GM12878 (cell line): ENCODE measurements around the gene RNU2-1. TPM values are rescaled to one million over a fixed set of nuclear protein-coding genes. Genes with fewer than 3 reads are reported as not detected.

Experiments used
- ATAC-seq: fragments of 200-7000 bp; cut with Tn5 transposase; 3 replicates; pipeline ENCODE4 v1.9.1; 2020; ENCODE audit warnings: mild to moderate bottlenecking, moderate library complexity
- BruUV-seq: library from RNA; stranded (reverse); fragments of 400-500 nt; replicated peaks from 2 replicates; lab custom pipeline; 2021; lab: Mats Ljungman, UMichigan
- CTCF ChIA-PET: fragments of 300-600 bp; sonication (Branson Sonifier 250); formaldehyde crosslinking; extraction: SDS; loops from one replicate; lab custom pipeline; 2021; ENCODE audit warnings: inconsistent platforms; lab: Yijun Ruan, JAX
- POLR2A ChIA-PET: fragments of 350-600 bp; formaldehyde crosslinking; extraction: SDS; loops from one replicate; lab custom pipeline; 2021; ENCODE audit warnings: inconsistent platforms; lab: Charles Lee
- RAD21 ChIA-PET: fragments of 300-600 bp; sonication (Branson Sonifier 250); formaldehyde crosslinking; loops from one replicate; lab custom pipeline; 2023; ENCODE audit warnings: antibody characterized with exemption; ENCODE audit not compliant: unreplicated experiment; lab: Charles Lee
- SMC1A ChIA-PET: fragments of 300-600 bp; sonication (Branson Sonifier 250); formaldehyde crosslinking; loops from one replicate; lab custom pipeline; 2023; ENCODE audit not compliant: unreplicated experiment, uncharacterized antibody; lab: Charles Lee
- DNase-seq: peaks from one replicate; pipeline ENCODE4 v3.0.0-alpha.2; 2011; ENCODE audit warnings: low read depth, low spot score
- FAIRE-seq: peaks from 3 replicates; lab custom pipeline; 2011; peaks lifted over from hg19 to GRCh38; lab: Jason Lieb, UNC
- H2AFZ ChIP-seq: 2 replicates; pipeline ENCODE4 v1.6.0; 2011; ENCODE audit warnings: low read depth, low read length, control low read depth; ENCODE audit not compliant: control insufficient read depth
- H3K27ac ChIP-seq: 2 replicates; pipeline ENCODE4 v1.5.1; 2011; ENCODE audit warnings: control low read depth; ENCODE audit not compliant: control insufficient read depth, insufficient read depth
- H3K27me3 ChIP-seq, 2 experiments: replicated peaks in 1 of 2; 2 replicates each; pipeline versions ENCODE4 v1.6.0 to v1.6.1; 2011; ENCODE audit warnings: low read length in 1 of 2; ENCODE audit not compliant: control insufficient read depth in 2 of 2, insufficient read depth in 2 of 2
- H3K36me3 ChIP-seq, 2 experiments: 2 replicates each; pipeline ENCODE4 v1.5.1; 2011; ENCODE audit warnings: low read length in 1 of 2; ENCODE audit not compliant: control insufficient read depth in 2 of 2, insufficient read depth in 2 of 2
- H3K4me1 ChIP-seq: 2 replicates; pipeline ENCODE4 v1.6.1; 2011; ENCODE audit warnings: mild to moderate bottlenecking, low read length, moderate library complexity, mixed read lengths; ENCODE audit not compliant: control insufficient read depth, insufficient read depth
- H3K4me2 ChIP-seq: 2 replicates; pipeline ENCODE4 v1.6.0; 2011; ENCODE audit warnings: control low read depth; ENCODE audit not compliant: control insufficient read depth, insufficient read depth
- H3K4me3 ChIP-seq: fragments of 200-600 bp; sonication (generic); 2 replicates; pipeline ENCODE4 v1.5.1; 2016
- H3K79me2 ChIP-seq: 2 replicates; pipeline ENCODE4 v1.6.0; 2011; ENCODE audit warnings: low read length; ENCODE audit not compliant: control insufficient read depth, insufficient read depth
- H3K9ac ChIP-seq: 2 replicates; pipeline ENCODE4 v1.8.0; 2011; ENCODE audit warnings: low read length, control low read depth, mixed read lengths; ENCODE audit not compliant: control insufficient read depth, insufficient read depth
- H3K9me3 ChIP-seq: replicated peaks from 3 replicates; pipeline ENCODE4 v1.5.1; 2011; ENCODE audit warnings: mild to moderate bottlenecking, low read length; ENCODE audit not compliant: control insufficient read depth, insufficient read depth
- H4K20me1 ChIP-seq: 2 replicates; pipeline ENCODE4 v1.6.0; 2011; ENCODE audit not compliant: control insufficient read depth, insufficient read depth
- IRF4 ChIP-seq: IDR thresholded peaks from 2 replicates; pipeline ENCODE4 v1.6.1; 2011; ENCODE audit warnings: low read depth, low read length
- MXI1 ChIP-seq: fragments of 150-350 bp; IDR thresholded peaks from 2 replicates; pipeline ENCODE4 v1.6.1; 2011; ENCODE audit warnings: low read depth, mild to moderate bottlenecking, inconsistent platforms, low read length, improper control_type of control experiment
- SRF ChIP-seq, 2 experiments: IDR thresholded peaks; 2 replicates each; pipeline ENCODE4 v1.6.1; 2011; ENCODE audit warnings: low read depth in 2 of 2, low read length in 2 of 2, mild to moderate bottlenecking in 1 of 2, moderate library complexity in 1 of 2
- STAT1 ChIP-seq: fragments of 450-650 bp; conservative IDR thresholded peaks from 2 replicates; pipeline ENCODE4 v1.6.1; 2014; ENCODE audit warnings: antibody characterized with exemption, mild to moderate bottlenecking
- TCF12 ChIP-seq: IDR thresholded peaks from 2 replicates; pipeline ENCODE4 v1.6.1; 2011; ENCODE audit warnings: low read depth, mild to moderate bottlenecking, low read length
- USF2 ChIP-seq: IDR thresholded peaks from 2 replicates; pipeline ENCODE4 v1.6.1; 2011; ENCODE audit warnings: low read depth, low read length, improper control_type of control experiment, borderline replicate concordance
- WGBS: methylation state at CpG from one replicate; pipeline ENCODE4 v1.1.6; 2016; ENCODE audit warnings: low lambda C conversion rate; ENCODE audit not compliant: insufficient replicate concordance, insufficient coverage; ENCODE audit errors: missing lambda C conversion rate; 5-methylcytosine and 5-hydroxymethylcytosine counted together
- in situ Hi-C: fragments of 300-500 bp; cut with MboI; formaldehyde crosslinking; loops from 9 replicates; pipeline ENCODE4 v1.14.3; 2018; ENCODE audit warnings: mixed read lengths
- intact Hi-C: fragments of 100-400 bp; cut with micrococcal nuclease; formaldehyde crosslinking; loops from one replicate; pipeline ENCODE4 v1.14.2; 2022; ENCODE audit not compliant: unreplicated experiment
- polyA plus RNA-seq, 11 experiments: library from polyadenylated mRNA; depleted of rRNA in 4 of 11; unstranded in 6 of 11; stranded (reverse) in 5 of 11; fragments of >200 nt; fragmentation: Nextera tagmentation in 4 of 11; fragmentation: Illumina TruSeq in 1 of 11; extraction: Ambion mirVana in 4 of 11; extraction: Trizol in 1 of 11; gene quantifications; 1 replicate in 1 of 11; 2 replicates in 10 of 11; pipeline versions ENCODE4 v1.2.1 to v1.2.3, GENCODE V29; 2011 to 2016; ENCODE audit warnings: inconsistent platforms in 2 of 11, missing spikeins in 2 of 11, low read depth in 1 of 11
- total RNA-seq, 4 experiments: library from RNA; depleted of rRNA in 3 of 4; stranded (reverse); fragments of >200 nt in 3 of 4; fragmentation: Illumina TruSeq in 1 of 4; extraction: Trizol in 1 of 4; gene quantifications; 2 replicates each; pipeline versions ENCODE4 v1.2.1 to v1.2.3, GENCODE V29; 2013 to 2021

RNU2-1 gene
- total and polyA plus RNA-seq, 10 of the 15 experiments (the other 5 are each of a cell fraction or from before 2014, with no cell fraction given) = 17.5 to 9,631 (median 17.7) TPM; not detected in 7

GRCh38 chr17:43219001-43219400 is 14.8 kb downstream of the RNU2-1 start (continued):
- TF ChIP-seq USF2 = no peak
- TF ChIP-seq IRF4 = no peak
- no peak for TF ChIP-seq SRF (IDR thresholded peaks at IDR 0.05; ENCODE audit: low read depth in 2 of 2, low read length in 2 of 2)

- ATAC-seq (no peak), DNase-seq (no peak), FAIRE-seq (no peak)
- in situ Hi-C loops (loop anchor here (10.0 to 25.0 kb wide), 9 partner anchors 97 to 1645 kb away; partner anchors contain the start of genes DNAJC7, EIF1, HDAC5 and MEOX1), intact Hi-C loops (no loop called here)
- Histone ChIP-seq H3K79me2 (peaks cover 10% of the 10 kb centered on the region), H3K4me1 (peaks cover 5% of the 10 kb centered on the region; the same call in 1 of the 2 replicates), H3K4me3 (no peak overlapping the region), H3K36me3 (peaks cover 2 to 14% of the 10 kb centered on the region in 2 experiments; a peak in 3 of 4 replicates), H3K4me2 (no peak overlapping the region), H3K27me3 (no peaks in the 10 kb centered on the region), H4K20me1 (no peaks in the 10 kb centered on the region), H3K9me3 (no peaks in the 10 kb centered on the region), H2AFZ (no peak overlapping the region), H3K9ac (no peak overlapping the region), H3K27ac (no peak overlapping the region)
- ChIA-PET RAD21 (no interaction called here), CTCF (interaction anchor here (0.7 kb wide), 1 partner anchor 21 kb away, joined by 3 read pairs; no protein-coding TSS in a partner anchor), POLR2A (interaction anchor here (0.5 to 0.6 kb wide), 3 partner anchors 8 to 1453 kb away, joined by 3 to 5 read pairs (median 4); no protein-coding TSS in a partner anchor), SMC1A (interaction anchor here (0.7 kb wide), 1 partner anchor 45 kb away, joined by 4 read pairs; no protein-coding TSS in a partner anchor)
- 94% methylated on average over 2 of the region's 2 CpGs for WGBS
- TF ChIP-seq TCF12 = no peak
- no peak for TF ChIP-seq MXI1
- TF ChIP-seq STAT1 = no peak
- no TSS peak for BruUV-seq
Measured at GRCh38 chr17:43217614-43218087, 16.1 kb downstream of the RNU2-1 start.
